Measurements from ENCODE around the gene ZNF341. TPM values are rescaled to one million over a fixed set of nuclear protein-coding genes. Genes with fewer than 3 reads are reported as not detected.
A peak's percentile ranks its signal among the peaks of the same experiment; 100 is the strongest.

Gene ZNF341
- total RNA-seq, 1 donor from 2014 or later, result 1.8 TPM

DNA sequence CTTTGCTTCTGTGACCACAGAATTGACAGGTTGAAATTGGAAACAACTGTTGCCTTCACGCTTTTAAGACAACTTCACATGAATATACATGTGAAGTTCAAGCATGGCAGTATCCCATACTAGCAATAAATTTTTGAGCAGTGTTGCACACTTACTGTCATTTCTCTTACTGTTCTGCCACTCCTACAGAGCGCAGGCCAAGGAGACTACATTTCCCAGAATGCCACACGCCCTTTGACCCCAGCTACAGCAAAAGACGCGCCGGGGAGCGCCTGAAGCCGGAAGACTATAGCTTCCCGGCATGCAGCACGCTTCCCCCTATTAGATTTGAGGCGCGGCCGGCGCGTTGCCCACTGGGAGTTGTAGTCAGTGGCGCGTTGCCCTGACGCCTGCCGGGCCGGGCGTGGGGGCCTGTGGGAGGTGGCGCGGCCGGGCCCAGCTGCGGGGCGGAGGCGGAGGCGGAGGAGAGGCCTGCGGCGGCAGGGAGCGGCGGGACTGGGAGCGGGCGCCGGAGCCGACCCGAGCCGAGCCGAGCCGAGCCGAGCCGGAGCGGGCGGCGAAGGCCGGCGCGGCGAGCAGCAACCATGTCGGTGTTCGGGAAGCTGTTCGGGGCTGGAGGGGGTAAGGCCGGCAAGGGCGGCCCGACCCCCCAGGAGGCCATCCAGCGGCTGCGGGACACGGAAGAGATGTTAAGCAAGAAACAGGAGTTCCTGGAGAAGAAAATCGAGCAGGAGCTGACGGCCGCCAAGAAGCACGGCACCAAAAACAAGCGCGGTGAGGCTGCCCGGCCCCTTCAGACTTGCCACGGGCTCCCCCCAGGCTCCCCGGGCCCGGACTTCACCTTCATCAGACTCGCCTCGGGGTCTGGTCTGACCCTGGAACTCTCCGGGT, 79.3 kb downstream of the ZNF341 start, which contains the start of gene CHMP4B:
Gene CHMP4B, plus strand, starts transcription at position 464 of the 891 bp plus-strand sequence. Its CDS starts 121 bp downstream, at position 585.
- intact Hi-C loops (cut with DNase I), result loop anchor here (5.0 kb wide), 2 partner anchors 79 to 181 kb away; partner anchors contain the start of genes RALY and ZNF341

DNA sequence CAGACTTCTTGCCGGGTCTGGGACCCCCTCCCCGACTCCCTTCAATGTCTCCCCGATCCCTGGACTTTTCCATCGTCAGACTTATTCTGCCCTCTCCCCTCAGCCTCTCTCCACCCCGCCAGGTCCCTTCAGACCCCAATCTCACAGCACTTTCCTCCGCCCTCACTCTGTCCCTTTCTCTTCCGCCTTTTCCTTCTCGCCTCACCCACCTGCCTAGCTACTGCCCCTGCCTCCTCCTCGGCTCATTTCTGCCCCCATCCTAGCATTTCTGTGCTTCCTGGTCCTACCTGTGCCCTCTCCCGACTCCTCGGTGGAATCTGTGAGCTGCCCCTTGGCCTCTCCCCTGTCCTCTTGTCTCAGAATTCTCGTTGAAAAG, 80.0 kb downstream of the ZNF341 start:
- no peak for DNase-seq (ENCODE audit: missing footprints)
- intact Hi-C loops (cut with DNase I), result loop anchor here (5.0 kb wide), 2 partner anchors 79 to 181 kb away; partner anchors contain the start of genes RALY and ZNF341
- ATAC-seq, result peak; percentile 6

More for the DNA sequence above, 79.3 kb downstream of the ZNF341 start, which contains the start of gene CHMP4B:
- DNase-seq (ENCODE audit: missing footprints) (peak; percentile 100), ATAC-seq (peak; percentile 99)

- intact Hi-C loops (cut with DNase I), result loop anchor here (5.0 kb wide), 2 partner anchors 80 to 180 kb away; partner anchors contain the start of genes RALY and ZNF341
These were observed 80.5 kb downstream of the ZNF341 start for GRCh38 chr20:33812152-33812849.

GRCh38 chr20:33812908-33813462, 81.2 kb downstream of the ZNF341 start:
- intact Hi-C loops (cut with DNase I), result loop anchor here (5.0 kb wide), 2 partner anchors 81 to 179 kb away; partner anchors contain the start of genes RALY and ZNF341
- no peak for DNase-seq (ENCODE audit: missing footprints)
- ATAC-seq, result no peak

More at GRCh38 chr20:33812152-33812849, 80.5 kb downstream of the ZNF341 start:
- ATAC-seq, result peak; percentile 17
- DNase-seq (ENCODE audit: missing footprints), result no peak

GRCh38 chr20:33814238-33814712, 82.5 kb downstream of the ZNF341 start:
- intact Hi-C loops (cut with DNase I), result loop anchor here (5.0 kb wide), 2 partner anchors 82 to 178 kb away; partner anchors contain the start of genes RALY and ZNF341
- no peak for ATAC-seq
- no peak for DNase-seq (ENCODE audit: missing footprints)

DNA sequence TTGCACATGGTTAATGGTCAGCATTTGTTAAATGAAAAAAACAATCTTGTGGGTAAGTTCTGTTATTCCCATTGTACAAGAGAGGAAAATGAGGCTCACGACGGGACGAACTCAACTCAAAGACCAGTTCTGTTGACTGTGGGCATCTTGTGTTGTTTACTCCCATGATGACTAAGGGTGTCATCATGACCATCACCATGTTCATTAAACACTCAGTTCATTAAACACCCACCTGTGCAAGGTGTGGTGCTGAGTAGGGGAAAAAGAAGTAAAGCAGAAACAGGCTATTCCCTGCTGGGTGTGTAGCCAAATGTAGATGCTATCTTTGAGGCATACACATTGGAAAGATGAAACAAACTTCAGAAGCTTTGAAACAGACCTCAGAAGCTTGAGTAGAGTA, 83.9 kb downstream of the ZNF341 start:
- intact Hi-C loops (cut with DNase I), result no loop called here
- DNase-seq (ENCODE audit: missing footprints) (no peak), ATAC-seq (no peak)

GRCh38 chr20:33816191-33816590, 84.4 kb downstream of the ZNF341 start:
- intact Hi-C loops (cut with DNase I), result no loop called here
- ATAC-seq (no peak), DNase-seq (ENCODE audit: missing footprints) (no peak)

- ATAC-seq (no peak), DNase-seq (ENCODE audit: missing footprints) (no peak)
- intact Hi-C loops (cut with DNase I), result no loop called here
These were observed 85.6 kb downstream of the ZNF341 start for GRCh38 chr20:33817411-33817810.

- ATAC-seq (no peak), DNase-seq (ENCODE audit: missing footprints) (no peak)
- intact Hi-C loops (cut with DNase I), result no loop called here
These were observed 87.7 kb downstream of the ZNF341 start for GRCh38 chr20:33819456-33819855.

DNA sequence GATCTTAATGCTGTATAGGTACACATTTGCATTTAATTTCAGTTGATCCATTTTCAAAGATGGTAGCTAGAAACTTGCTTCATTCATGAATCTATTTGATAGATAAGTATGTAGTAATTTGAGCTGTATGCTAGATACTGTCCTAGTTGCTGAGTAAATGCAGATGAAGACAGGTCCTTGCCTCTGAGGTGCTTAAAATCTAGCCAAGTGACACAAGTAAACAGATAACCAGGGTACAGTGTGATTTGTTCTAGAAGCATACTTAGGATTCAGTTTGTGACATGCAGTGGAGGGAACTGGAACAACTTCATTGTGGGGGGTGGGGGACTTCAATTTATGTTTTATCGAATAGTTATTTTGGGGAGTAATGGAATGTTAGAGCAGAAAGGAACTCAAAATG, 88.6 kb downstream of the ZNF341 start:
- intact Hi-C loops (cut with DNase I), result no loop called here
- no peak for DNase-seq (ENCODE audit: missing footprints)
- peak; percentile 59 for ATAC-seq

- DNase-seq (ENCODE audit: missing footprints), result no peak
- intact Hi-C loops (cut with DNase I), result no loop called here
- ATAC-seq, result no peak
These were observed 89.6 kb downstream of the ZNF341 start for GRCh38 chr20:33821270-33821836.

- peak; percentile 73 for ATAC-seq
- intact Hi-C loops (cut with DNase I), result no loop called here
- DNase-seq (ENCODE audit: missing footprints), result no peak
These were observed 90.6 kb downstream of the ZNF341 start for GRCh38 chr20:33822423-33822822.

DNA sequence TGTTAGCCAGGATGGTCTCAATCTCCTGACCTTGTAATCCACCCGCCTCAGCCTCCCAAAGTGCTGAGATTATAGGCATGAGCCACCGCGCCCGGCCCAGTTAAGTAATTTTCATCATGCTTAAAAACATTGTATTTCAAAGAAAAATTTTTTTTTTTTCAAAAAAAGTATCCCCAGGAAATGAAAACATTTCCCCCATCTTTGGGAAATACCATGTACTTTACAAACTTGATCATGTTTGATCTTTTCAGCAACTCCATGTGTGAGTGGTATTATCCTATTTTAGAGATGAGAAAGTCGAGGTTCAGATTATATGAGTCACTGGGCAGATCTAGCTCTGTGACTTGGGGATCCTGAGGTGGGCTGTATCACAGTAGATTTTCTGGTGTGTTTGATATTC, 91.2 kb downstream of the ZNF341 start:
- ATAC-seq, result no peak

DNA sequence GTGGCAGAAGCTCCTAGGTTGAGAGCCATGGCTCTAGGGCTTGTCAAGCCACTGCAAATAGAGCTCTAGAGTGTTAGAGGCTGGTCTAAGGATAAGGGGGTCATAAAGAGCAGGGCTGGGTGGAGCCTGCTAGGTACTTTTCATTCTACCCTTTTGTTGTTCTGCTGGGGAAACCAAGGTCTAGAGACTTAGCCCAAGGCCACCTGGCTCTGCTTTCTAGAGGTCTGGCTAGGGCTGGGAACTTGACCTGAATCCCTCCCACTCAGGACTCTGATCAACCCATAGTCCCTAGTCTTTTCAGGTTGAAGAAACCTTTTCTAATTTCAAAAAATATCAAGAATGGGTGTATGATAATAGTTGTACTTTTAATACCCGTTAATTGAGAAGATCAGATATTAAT, 93.1 kb downstream of the ZNF341 start:
- intact Hi-C loops (cut with DNase I), result no loop called here
- DNase-seq (ENCODE audit: missing footprints) (no peak), ATAC-seq (no peak)

More for the DNA sequence above, 91.2 kb downstream of the ZNF341 start:
- no peak for DNase-seq (ENCODE audit: missing footprints)
- intact Hi-C loops (cut with DNase I), result no loop called here

GRCh38 chr20:33825340-33826269, 93.8 kb downstream of the ZNF341 start:
- DNase-seq (ENCODE audit: missing footprints), result no peak
- intact Hi-C loops (cut with DNase I), result no loop called here
- no peak for ATAC-seq

- ATAC-seq, result no peak
- intact Hi-C loops (cut with DNase I), result no loop called here
These were observed 94.6 kb downstream of the ZNF341 start for GRCh38 chr20:33826270-33826897.

DNA sequence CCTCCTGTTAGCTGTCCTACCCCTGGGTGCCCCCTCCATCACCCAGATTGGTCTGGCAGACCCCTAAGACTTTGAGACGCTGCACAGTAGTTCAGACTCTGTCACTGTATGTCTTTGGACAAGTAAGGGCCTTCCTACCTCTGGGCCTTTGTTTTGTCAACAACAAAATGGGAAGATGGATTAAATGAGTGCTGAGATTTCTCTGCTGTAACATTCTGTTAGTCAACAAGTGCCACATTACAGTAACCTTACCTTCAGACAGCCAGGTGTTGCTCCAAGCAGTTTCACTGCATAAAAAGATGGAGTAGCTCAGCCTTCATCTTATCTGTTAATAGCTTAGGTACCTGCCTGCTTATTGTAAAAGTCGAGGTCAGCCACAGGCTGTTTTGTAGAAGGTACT, 95.3 kb downstream of the ZNF341 start:
- ATAC-seq (no peak), DNase-seq (ENCODE audit: missing footprints) (no peak)
- intact Hi-C loops (cut with DNase I), result no loop called here

More at GRCh38 chr20:33826270-33826897, 94.6 kb downstream of the ZNF341 start:
- no peak for DNase-seq (ENCODE audit: missing footprints)

All from Right ventricle myocardium inferior (tissue), 1 donor.